GM23338 (cell line): ENCODE data around the gene RPS13. TPM values are rescaled to one million over a fixed set of nuclear protein-coding genes. Genes with fewer than 3 reads are reported as not detected.

ENCODE experiments used
- ATAC-seq: fragments of 200-7000 bp; cut with Tn5 transposase; 3 replicates; pipeline ENCODE4 v1.9.1; 2020
- DNase-seq: peaks from one replicate; pipeline ENCODE4 v3.0.0-alpha.2; 2015; ENCODE audit warnings: low spot score
- H2AFZ ChIP-seq: fragments of 200-600 bp; sonication (generic); 2 replicates; pipeline ENCODE4 v1.8.0; 2016; ENCODE audit warnings: antibody characterized with exemption, mild to moderate bottlenecking, moderate library complexity
- H3F3A ChIP-seq: fragments of 200-600 bp; sonication (generic); replicated peaks from 2 replicates; pipeline ENCODE4 v1.8.0; 2017; ENCODE audit warnings: antibody characterized with exemption, mixed run types, low read depth
- H3K27ac ChIP-seq: fragments of 200-600 bp; sonication (generic); 2 replicates; pipeline ENCODE4 v1.6.1; 2016; ENCODE audit warnings: low read depth
- H3K27me3 ChIP-seq: fragments of 200-600 bp; sonication (generic); 2 replicates; pipeline ENCODE4 v1.8.0; 2016; ENCODE audit warnings: mild to moderate bottlenecking, mixed run types, moderate library complexity; ENCODE audit not compliant: insufficient read depth
- H3K36me3 ChIP-seq: fragments of 200-600 bp; sonication (generic); 2 replicates; pipeline ENCODE4 v1.8.0; 2016; ENCODE audit warnings: mild to moderate bottlenecking; ENCODE audit not compliant: insufficient read depth
- H3K4me1 ChIP-seq: fragments of 200-600 bp; sonication (generic); 2 replicates; pipeline ENCODE4 v1.8.0; 2016; ENCODE audit warnings: mild to moderate bottlenecking, moderate library complexity; ENCODE audit not compliant: insufficient read depth
- H3K4me2 ChIP-seq: fragments of 200-600 bp; sonication (generic); 2 replicates; pipeline ENCODE4 v1.7.1; 2017; ENCODE audit warnings: mixed run types
- H3K4me3 ChIP-seq: fragments of 200-600 bp; sonication (generic); 2 replicates; pipeline ENCODE4 v1.6.1; 2016; ENCODE audit warnings: mixed run types
- H3K79me2 ChIP-seq: fragments of 200-600 bp; sonication (generic); replicated peaks from 2 replicates; pipeline ENCODE4 v1.8.0; 2017; ENCODE audit warnings: mild to moderate bottlenecking; ENCODE audit not compliant: insufficient read depth
- H3K9me2 ChIP-seq: fragments of 200-600 bp; sonication (generic); 2 replicates; pipeline ENCODE4 v1.8.0; 2017; ENCODE audit not compliant: insufficient read depth
- H4K20me1 ChIP-seq: fragments of 200-600 bp; sonication (generic); replicated peaks from 2 replicates; pipeline ENCODE4 v1.8.0; 2017; ENCODE audit warnings: mild to moderate bottlenecking; ENCODE audit not compliant: insufficient read depth
- H3K27ac Mint-ChIP-seq: 2 replicates; pipeline ENCODE4 v1.8.0; 2020; ENCODE audit warnings: inconsistent platforms, mild to moderate bottlenecking, moderate library complexity, mixed read lengths
- H3K27me3 Mint-ChIP-seq: 3 replicates; pipeline ENCODE4 v1.8.0; 2022; ENCODE audit warnings: low read depth, mild to moderate bottlenecking, moderate library complexity, mixed read lengths, inconsistent platforms; ENCODE audit not compliant: insufficient read depth, poor library complexity
- H3K36me3 Mint-ChIP-seq: 3 replicates; pipeline ENCODE4 v1.8.0; 2021; ENCODE audit warnings: low read depth, mild to moderate bottlenecking, inconsistent platforms, moderate library complexity, mixed read lengths
- H3K4me1 Mint-ChIP-seq: 3 replicates; pipeline ENCODE4 v1.8.0; 2020; ENCODE audit warnings: mild to moderate bottlenecking, inconsistent platforms, mixed read lengths
- H3K4me3 Mint-ChIP-seq: 3 replicates; pipeline ENCODE4 v1.8.0; 2021; ENCODE audit warnings: moderate library complexity, mild to moderate bottlenecking, inconsistent platforms, mixed read lengths
- H3K9me3 Mint-ChIP-seq: 3 replicates; pipeline ENCODE4 v1.8.0; 2020; ENCODE audit warnings: moderate library complexity, mild to moderate bottlenecking, inconsistent platforms, mixed read lengths
- CREB1 ChIP-seq: fragments of 250-450 bp; sonication (Bioruptor Pico); IDR thresholded peaks from 2 replicates; pipeline ENCODE4 v1.5.0; 2020; ENCODE audit warnings: low read depth, mild to moderate bottlenecking, moderate library complexity
- EZH2 ChIP-seq: fragments of 200-600 bp; sonication (generic); IDR thresholded peaks from one replicate; pipeline ENCODE4 v1.8.0; 2017; ENCODE audit warnings: antibody characterized with exemption, mild to moderate bottlenecking, low read depth; ENCODE audit not compliant: unreplicated experiment
- EZH2phosphoT487 ChIP-seq: fragments of 200-600 bp; sonication (generic); IDR thresholded peaks from one replicate; pipeline ENCODE4 v1.8.1; 2018; ENCODE audit warnings: antibody characterized with exemption; ENCODE audit not compliant: unreplicated experiment
- JUNB ChIP-seq: IDR thresholded peaks from one replicate; pipeline ENCODE4 v1.6.1; 2016; ENCODE audit warnings: antibody characterized with exemption; ENCODE audit not compliant: unreplicated experiment
- NANOG ChIP-seq: IDR thresholded peaks from 2 replicates; pipeline ENCODE4 v1.6.1; 2016; ENCODE audit warnings: antibody characterized with exemption, borderline replicate concordance
- POLR2AphosphoS5 ChIP-seq: IDR thresholded peaks from 2 replicates; pipeline ENCODE4 v1.6.1; 2016; ENCODE audit warnings: antibody characterized with exemption, low read depth
- STAT1 ChIP-seq: IDR thresholded peaks from one replicate; pipeline ENCODE4 v1.6.1; 2016; ENCODE audit warnings: antibody characterized with exemption; ENCODE audit not compliant: unreplicated experiment
- ZNF114 ChIP-seq: fragments of 250-450 bp; sonication (Bioruptor Pico); IDR thresholded peaks from 2 replicates; pipeline ENCODE4 v1.5.0; 2020; ENCODE audit warnings: mild to moderate bottlenecking, moderate library complexity
- ZNF462 ChIP-seq: fragments of 250-450 bp; sonication (Bioruptor Pico); IDR thresholded peaks from 2 replicates; pipeline ENCODE4 v1.5.0; 2020; ENCODE audit warnings: mild to moderate bottlenecking, moderate library complexity
- polyA plus RNA-seq: library from polyadenylated mRNA; unstranded; fragments of >200 nt; fragmentation: Nextera tagmentation; extraction: Ambion mirVana; gene quantifications from 2 replicates; pipeline ENCODE4 v1.2.1, GENCODE V29; 2016
- total RNA-seq: library from RNA; depleted of rRNA; stranded (reverse); fragments of >200 nt; shearing (Covaris generic); gene quantifications from 2 replicates; pipeline ENCODE4 v1.2.3, GENCODE V29; 2014
- TF ChIP-seq, protein P1 (sequence below): IDR thresholded peaks from one replicate; pipeline ENCODE4 v1.6.1; 2018; ENCODE audit warnings: antibody characterized with exemption; ENCODE audit not compliant: unreplicated experiment
- TF ChIP-seq, protein P2 (sequence below), 2 experiments: fragments of 200-600 bp in 1 of 2; sonication (generic) in 1 of 2; conservative IDR thresholded peaks; 2 replicates each; pipeline versions ENCODE4 v1.5.1 to v1.6.1; 2016 to 2017; ENCODE audit warnings: antibody characterized with exemption in 2 of 2, low read depth in 2 of 2, mild to moderate bottlenecking in 2 of 2, moderate library complexity in 1 of 2

RPS13 gene
- total and polyA plus RNA-seq, 2 experiments from 2014 or later = 1,211 to 1,717 TPM

DNA sequence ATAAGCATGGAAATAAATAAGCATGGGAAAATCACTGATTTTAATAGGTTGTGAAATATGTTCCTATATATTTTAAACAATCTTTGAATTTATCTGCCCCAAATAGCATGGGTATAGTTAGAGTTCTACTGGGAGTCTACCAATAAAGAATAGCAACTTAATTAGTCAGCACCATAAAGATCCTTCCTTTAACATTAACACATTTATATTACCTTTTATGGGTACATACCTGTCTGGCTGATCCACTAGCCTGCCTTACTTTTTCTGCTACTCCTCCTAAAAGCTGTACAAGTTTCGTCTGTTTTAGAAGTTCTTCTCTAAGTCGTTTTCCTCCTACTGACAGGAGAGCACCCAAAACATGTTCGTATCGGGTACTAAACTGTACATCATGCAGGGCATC is 39.8 kb upstream of the RPS13 start (continued):
- TF ChIP-seq, protein P1, sequence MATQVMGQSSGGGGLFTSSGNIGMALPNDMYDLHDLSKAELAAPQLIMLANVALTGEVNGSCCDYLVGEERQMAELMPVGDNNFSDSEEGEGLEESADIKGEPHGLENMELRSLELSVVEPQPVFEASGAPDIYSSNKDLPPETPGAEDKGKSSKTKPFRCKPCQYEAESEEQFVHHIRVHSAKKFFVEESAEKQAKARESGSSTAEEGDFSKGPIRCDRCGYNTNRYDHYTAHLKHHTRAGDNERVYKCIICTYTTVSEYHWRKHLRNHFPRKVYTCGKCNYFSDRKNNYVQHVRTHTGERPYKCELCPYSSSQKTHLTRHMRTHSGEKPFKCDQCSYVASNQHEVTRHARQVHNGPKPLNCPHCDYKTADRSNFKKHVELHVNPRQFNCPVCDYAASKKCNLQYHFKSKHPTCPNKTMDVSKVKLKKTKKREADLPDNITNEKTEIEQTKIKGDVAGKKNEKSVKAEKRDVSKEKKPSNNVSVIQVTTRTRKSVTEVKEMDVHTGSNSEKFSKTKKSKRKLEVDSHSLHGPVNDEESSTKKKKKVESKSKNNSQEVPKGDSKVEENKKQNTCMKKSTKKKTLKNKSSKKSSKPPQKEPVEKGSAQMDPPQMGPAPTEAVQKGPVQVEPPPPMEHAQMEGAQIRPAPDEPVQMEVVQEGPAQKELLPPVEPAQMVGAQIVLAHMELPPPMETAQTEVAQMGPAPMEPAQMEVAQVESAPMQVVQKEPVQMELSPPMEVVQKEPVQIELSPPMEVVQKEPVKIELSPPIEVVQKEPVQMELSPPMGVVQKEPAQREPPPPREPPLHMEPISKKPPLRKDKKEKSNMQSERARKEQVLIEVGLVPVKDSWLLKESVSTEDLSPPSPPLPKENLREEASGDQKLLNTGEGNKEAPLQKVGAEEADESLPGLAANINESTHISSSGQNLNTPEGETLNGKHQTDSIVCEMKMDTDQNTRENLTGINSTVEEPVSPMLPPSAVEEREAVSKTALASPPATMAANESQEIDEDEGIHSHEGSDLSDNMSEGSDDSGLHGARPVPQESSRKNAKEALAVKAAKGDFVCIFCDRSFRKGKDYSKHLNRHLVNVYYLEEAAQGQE = no peak

DNA sequence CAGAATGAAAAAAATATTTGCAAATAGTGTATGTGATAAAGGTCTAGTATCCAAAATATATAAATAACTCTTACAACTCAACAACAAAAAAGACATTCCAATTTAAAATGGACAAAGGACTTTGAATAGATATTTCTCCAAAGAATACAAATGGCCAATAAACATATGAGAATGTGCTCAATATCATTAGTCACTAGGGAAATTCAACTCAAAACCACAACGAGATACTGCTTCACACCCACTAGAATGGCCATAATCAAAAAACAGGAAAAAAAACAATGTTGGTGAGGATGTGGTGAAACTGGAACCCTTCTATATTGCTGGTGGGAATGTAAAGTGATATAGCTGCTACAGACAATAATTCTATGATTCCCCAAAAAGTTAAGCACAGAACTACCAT is 38.6 kb upstream of the RPS13 start:
- Histone ChIP-seq H3K27me3 (no peaks in the 10 kb centered on the region), H3K4me2 (no peak overlapping the region), H3K79me2 (no peaks in the 10 kb centered on the region), H3K4me3 (no peak overlapping the region), H2AFZ (no peak overlapping the region), H3K36me3 (peaks cover 72% of the 10 kb centered on the region), H3K4me1 (no peaks in the 10 kb centered on the region), H3K27ac (no peak overlapping the region), H3K9me2 (no peaks in the 10 kb centered on the region), H3F3A (no peaks in the 10 kb centered on the region), H4K20me1 (no peaks in the 10 kb centered on the region; the same call in 1 of the 2 replicates)
- DNase-seq (no peak), ATAC-seq (no peak)
- H3K27ac Mint-ChIP-seq = no peak overlapping the region
- peaks cover 56% of the 10 kb centered on the region for H3K36me3 Mint-ChIP-seq
- H3K4me3 Mint-ChIP-seq = no peak overlapping the region
- H3K9me3 Mint-ChIP-seq = no peaks in the 10 kb centered on the region
- peaks cover 1% of the 10 kb centered on the region for H3K27me3 Mint-ChIP-seq
- no peaks in the 10 kb centered on the region for H3K4me1 Mint-ChIP-seq
- TF ChIP-seq STAT1 (no peak), EZH2phosphoT487 (no peak), CREB1 (CRISPR knock-in tag) (no peak), POLR2AphosphoS5 (no peak), ZNF114 (CRISPR knock-in tag) (no peak), NANOG (no peak), JUNB (no peak), EZH2 (no peak), ZNF462 (CRISPR knock-in tag) (no peak)
- TF ChIP-seq, protein P2, sequence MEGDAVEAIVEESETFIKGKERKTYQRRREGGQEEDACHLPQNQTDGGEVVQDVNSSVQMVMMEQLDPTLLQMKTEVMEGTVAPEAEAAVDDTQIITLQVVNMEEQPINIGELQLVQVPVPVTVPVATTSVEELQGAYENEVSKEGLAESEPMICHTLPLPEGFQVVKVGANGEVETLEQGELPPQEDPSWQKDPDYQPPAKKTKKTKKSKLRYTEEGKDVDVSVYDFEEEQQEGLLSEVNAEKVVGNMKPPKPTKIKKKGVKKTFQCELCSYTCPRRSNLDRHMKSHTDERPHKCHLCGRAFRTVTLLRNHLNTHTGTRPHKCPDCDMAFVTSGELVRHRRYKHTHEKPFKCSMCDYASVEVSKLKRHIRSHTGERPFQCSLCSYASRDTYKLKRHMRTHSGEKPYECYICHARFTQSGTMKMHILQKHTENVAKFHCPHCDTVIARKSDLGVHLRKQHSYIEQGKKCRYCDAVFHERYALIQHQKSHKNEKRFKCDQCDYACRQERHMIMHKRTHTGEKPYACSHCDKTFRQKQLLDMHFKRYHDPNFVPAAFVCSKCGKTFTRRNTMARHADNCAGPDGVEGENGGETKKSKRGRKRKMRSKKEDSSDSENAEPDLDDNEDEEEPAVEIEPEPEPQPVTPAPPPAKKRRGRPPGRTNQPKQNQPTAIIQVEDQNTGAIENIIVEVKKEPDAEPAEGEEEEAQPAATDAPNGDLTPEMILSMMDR (conservative IDR thresholded peaks at IDR 0.05; ENCODE audit: low read depth in 2 of 2) = no peak
- TF ChIP-seq, protein P1 = no peak
